ENCODE measurements around the gene CAPN12. TPM values are rescaled to one million over a fixed set of nuclear protein-coding genes. Genes with fewer than 3 reads are reported as not detected.
A peak's percentile ranks its signal among the peaks of the same experiment; 100 is the strongest.

CAPN12 gene
- total RNA-seq, 1 donor from 2014 or later: 6.6 TPM

DNA sequence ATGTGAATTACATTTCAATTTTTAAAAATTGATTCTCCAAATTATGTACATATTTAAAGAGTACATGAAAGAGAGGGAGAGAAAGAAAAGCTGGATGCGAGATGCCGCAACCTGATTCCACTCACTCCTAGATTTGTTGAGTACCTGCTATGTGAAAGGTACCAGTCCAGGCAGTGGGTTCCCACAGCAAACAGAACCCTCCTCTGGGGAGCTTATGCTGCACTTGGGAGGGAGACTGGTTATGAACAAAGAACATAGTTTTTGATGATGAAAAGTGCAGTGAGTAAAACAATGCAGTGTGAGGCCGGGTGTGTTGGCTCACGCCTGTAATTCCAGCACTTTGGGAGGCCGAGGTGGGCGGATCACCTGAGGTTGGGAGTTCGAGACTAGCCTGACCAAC, 53.4 kb downstream of the CAPN12 start:
- peaks cover 20% of the 10 kb centered on the region for H3K36me3 ChIP-seq (ENCODE audit: control insufficient read depth, insufficient read depth, low read length)
- FAIRE-seq: no peak
- H3K4me3 ChIP-seq (ENCODE audit: low read depth, low read length): no peak overlapping the region
- no peak for DNase-seq (ENCODE audit: low read depth)
- no peaks in the 10 kb centered on the region for H3K27me3 ChIP-seq (ENCODE audit: control insufficient read depth, insufficient read depth, low read length)
- TF ChIP-seq, protein P1, sequence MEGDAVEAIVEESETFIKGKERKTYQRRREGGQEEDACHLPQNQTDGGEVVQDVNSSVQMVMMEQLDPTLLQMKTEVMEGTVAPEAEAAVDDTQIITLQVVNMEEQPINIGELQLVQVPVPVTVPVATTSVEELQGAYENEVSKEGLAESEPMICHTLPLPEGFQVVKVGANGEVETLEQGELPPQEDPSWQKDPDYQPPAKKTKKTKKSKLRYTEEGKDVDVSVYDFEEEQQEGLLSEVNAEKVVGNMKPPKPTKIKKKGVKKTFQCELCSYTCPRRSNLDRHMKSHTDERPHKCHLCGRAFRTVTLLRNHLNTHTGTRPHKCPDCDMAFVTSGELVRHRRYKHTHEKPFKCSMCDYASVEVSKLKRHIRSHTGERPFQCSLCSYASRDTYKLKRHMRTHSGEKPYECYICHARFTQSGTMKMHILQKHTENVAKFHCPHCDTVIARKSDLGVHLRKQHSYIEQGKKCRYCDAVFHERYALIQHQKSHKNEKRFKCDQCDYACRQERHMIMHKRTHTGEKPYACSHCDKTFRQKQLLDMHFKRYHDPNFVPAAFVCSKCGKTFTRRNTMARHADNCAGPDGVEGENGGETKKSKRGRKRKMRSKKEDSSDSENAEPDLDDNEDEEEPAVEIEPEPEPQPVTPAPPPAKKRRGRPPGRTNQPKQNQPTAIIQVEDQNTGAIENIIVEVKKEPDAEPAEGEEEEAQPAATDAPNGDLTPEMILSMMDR (IDR thresholded peaks at IDR 0.05; ENCODE audit: insufficient read depth, low read length, severe bottlenecking): no peak

DNA sequence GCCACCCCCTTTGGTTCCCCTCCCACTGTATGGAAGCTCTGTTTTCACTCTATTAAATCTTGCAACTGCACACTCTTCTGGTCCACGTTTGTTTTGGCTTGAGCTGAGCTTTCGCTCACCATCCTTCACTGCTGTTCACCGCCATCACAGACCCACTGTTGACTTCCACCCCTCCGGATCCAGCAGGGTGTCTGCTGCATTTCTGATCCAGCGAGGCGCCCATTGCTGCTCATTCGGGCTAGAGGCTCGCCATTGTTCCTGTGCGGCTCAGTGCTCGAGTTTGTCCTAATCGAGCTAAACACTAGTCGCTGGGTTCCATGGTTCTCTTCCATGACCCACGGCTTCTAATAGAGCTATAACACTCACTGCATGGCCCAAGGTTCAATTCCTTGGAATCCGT, 54.1 kb downstream of the CAPN12 start:
- peaks cover 18% of the 10 kb centered on the region for H3K36me3 ChIP-seq (ENCODE audit: control insufficient read depth, insufficient read depth, low read length)
- no peak for DNase-seq (ENCODE audit: low read depth)
- FAIRE-seq: no peak

DNA sequence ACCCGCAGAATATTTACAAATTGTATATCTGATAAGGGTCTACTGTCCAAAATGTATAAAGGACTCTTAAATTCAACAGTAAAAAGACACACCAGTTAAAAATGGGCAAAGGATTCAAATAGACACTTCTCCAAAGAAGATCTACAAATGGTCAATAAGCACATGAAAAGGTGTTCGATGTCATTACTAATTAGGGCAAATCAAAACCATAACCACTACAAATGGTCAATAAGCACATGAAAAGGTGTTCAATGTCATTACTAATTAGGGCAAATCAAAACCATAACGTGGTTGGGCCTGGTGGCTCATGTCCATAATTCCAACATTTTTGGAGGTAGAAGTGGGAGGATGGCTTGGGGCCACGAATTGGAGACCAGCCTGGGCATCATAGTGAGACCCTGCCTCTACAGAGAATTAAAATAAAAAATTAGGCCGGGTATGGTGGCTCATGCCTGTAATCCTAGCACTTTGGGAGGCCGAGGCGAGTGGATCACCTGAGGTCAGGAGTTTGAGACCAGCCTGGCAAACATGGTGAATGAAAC, 56.4 kb downstream of the CAPN12 start:
- no peak overlapping the region for H3K4me3 ChIP-seq (ENCODE audit: low read depth, low read length)
- no peaks in the 10 kb centered on the region for H3K27me3 ChIP-seq (ENCODE audit: control insufficient read depth, insufficient read depth, low read length)
- TF ChIP-seq, protein P1 (IDR thresholded peaks at IDR 0.05; ENCODE audit: insufficient read depth, low read length, severe bottlenecking): no peak
- FAIRE-seq (no peak), DNase-seq (ENCODE audit: low read depth) (no peak)
- H3K36me3 ChIP-seq (ENCODE audit: control insufficient read depth, insufficient read depth, low read length): peaks cover 12% of the 10 kb centered on the region

More for the DNA sequence above, 54.1 kb downstream of the CAPN12 start:
- no peaks in the 10 kb centered on the region for H3K27me3 ChIP-seq (ENCODE audit: control insufficient read depth, insufficient read depth, low read length)
- TF ChIP-seq, protein P1 (IDR thresholded peaks at IDR 0.05; ENCODE audit: insufficient read depth, low read length, severe bottlenecking): no peak
- H3K4me3 ChIP-seq (ENCODE audit: low read depth, low read length): no peak overlapping the region

DNA sequence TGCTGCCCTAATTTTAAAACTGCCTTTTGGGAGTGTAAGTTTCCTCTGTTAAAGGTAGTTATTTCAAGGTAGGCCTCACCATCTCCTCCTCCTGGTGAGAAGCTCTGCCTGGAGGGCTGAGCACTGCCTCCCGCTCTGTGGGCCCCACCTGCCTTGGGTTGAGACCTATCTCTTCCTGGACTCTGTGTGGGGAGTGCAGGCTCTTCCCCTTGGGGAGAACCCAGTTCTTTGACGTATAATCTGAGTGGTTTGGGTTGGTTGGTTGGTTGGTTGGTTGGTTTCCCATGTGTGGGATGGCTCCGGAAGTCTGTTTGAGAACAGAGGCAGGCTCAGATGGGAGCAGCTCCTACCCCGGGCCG, 57.8 kb downstream of the CAPN12 start:
- Histone ChIP-seq H3K4me3 (ENCODE audit: low read depth, low read length) (no peak overlapping the region), H3K36me3 (ENCODE audit: control insufficient read depth, insufficient read depth, low read length) (peaks cover 12% of the 10 kb centered on the region), H3K27me3 (ENCODE audit: control insufficient read depth, insufficient read depth, low read length) (no peaks in the 10 kb centered on the region)
- TF ChIP-seq, protein P1 (IDR thresholded peaks at IDR 0.05; ENCODE audit: insufficient read depth, low read length, severe bottlenecking): no peak
- no peak for FAIRE-seq
- DNase-seq (ENCODE audit: low read depth): no peak

DNA sequence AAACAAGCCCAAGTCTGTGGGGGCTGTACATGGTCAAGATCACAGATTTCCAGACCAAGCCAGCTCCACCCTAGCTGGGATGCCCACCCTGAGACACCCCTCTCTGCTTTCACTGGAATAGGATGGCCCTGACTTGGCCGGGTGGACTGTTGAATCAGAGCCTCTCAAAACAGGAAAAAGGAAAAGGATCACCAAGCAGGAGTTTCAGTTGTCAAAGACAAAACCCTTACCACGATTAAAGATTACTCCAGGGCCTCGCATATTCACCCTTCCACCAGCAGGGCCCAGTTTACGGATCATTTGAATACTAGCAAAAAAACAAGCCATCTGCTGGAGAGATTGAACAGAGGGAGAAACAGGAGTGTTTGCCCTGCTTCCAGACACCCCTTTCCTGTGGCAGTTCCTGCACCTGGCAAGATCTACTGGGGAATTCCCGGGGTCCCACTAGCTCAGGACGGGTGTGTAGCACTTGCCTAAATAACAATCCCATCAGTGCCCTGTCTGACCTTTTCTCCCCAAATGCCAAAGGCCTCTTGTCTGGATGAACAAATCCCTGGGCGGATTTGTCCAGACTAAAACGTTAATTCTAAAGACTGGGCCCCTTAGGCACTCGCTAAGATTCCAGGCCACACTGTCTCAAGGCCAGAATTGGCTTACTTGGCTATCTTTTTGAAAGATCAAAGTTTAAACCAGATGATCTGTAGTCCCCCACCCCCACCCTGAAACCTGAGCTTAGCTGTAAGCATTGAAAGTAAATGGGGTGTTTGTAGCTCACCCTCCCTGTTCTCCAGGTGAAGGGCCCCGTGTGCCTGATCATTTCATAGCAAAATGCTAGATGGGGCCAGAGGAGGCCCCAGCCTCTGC, 58.4 kb downstream of the CAPN12 start:
- H3K27me3 ChIP-seq (ENCODE audit: control insufficient read depth, insufficient read depth, low read length): no peaks in the 10 kb centered on the region
- peak; percentile 50 for DNase-seq (ENCODE audit: low read depth)
- no peak for FAIRE-seq
- no peak overlapping the region for H3K4me3 ChIP-seq (ENCODE audit: low read depth, low read length)
- peaks cover 10% of the 10 kb centered on the region for H3K36me3 ChIP-seq (ENCODE audit: control insufficient read depth, insufficient read depth, low read length)
- TF ChIP-seq, protein P1 (IDR thresholded peaks at IDR 0.05; ENCODE audit: insufficient read depth, low read length, severe bottlenecking): peak; percentile 54

Measured in bronchial epithelial cell (primary cell).